NCI-H2107 treated with DMSO at 0.1 percent for 48 hours (cell line): ENCODE results near the gene ABCD2.
A peak's percentile ranks its signal among the peaks of the same experiment; 100 is the strongest.
"Not testable (repeated sequence)": the region's sequence is repeated elsewhere in the genome, so short reads cannot be mapped to it uniquely, and the experiment has no call there.

ENCODE experiments used
- DNase-seq: peaks from one replicate; lab custom pipeline; 2025; ENCODE audit not compliant: unreplicated experiment; lab: John Stamatoyannopoulos, UW

ABCD2 gene

DNA sequence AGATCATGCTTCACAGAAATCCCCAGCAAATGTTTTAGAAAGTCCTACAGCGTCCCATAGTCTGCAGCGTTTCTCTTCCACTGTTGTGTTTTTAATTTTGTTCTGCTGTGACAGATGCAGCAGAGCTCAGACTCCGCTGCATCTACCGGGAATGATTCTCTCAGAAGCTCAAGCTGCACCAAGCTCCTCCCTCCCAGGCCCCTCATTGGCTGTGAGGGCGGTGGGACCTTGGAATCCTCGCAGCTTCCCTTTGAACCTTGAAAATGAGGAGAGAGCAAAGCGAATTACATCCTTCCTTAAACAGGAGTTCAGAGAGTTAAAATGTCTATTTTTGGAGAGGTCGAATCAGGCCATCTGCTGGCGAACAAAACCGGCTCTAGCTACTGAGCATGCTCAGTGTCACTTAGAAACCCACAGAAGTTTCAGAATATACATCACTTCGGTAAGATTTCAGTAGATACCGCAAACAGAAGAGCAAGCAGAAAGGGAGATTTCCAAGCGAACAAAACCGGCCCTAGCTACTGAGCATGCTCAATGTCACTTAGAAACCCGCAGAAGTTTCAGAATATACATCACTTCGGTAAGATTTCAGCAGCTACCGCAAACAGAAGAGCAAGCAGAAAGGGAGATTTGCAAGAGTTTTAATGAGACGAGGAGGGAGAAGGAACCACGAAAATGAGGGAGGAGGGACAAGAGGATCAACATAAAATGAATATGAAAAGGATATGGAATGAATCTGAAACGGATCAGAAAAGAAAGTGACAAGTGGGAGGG lies at the start of gene ABCD2:
ABCD2 (minus strand) TSS at position 144 of the 774 bp plus-strand sequence. CDS start 188 bp downstream, outside the sequence.
- DNase-seq = peak; percentile 22

DNA sequence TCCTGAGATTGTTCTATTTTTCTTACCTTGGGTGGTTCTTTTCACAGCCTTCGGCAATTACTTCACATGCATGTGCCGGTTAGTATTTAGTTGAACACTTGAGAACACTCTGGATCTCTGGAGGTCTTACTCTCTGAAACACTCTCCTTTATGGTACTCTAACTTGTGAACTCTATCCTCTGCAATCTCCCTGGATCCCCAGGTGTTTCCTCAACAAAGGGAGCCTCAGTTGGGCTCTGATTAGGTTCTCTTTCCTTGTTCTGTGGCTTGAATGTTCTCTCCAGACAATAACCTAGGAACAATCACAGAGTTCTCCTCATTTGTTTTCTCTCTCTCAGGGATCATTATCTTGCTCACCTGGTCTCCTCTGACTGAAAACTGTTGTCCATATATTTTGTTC lies 40.5 kb upstream of the ABCD2 start:
- DNase-seq = no peak

DNA sequence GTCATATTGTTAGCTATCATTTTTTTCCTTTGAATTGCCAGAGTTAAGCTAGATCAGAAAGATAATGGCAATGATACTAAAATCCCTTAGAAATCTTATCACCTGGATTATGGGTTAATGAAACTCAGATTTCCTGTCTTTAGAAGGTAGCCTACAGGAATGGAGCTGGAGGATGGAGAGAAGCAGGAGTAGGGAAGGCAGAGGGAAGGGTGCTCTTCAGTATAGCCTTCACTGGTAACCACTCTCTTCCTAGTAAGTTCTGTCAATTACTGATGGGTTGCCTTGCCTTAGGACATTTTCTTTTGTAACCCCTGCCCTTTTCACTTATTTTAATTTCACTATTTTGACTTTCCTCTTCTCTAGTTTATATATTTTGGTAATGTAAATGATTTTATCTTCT lies 27.8 kb upstream of the ABCD2 start:
- DNase-seq = no peak

DNA sequence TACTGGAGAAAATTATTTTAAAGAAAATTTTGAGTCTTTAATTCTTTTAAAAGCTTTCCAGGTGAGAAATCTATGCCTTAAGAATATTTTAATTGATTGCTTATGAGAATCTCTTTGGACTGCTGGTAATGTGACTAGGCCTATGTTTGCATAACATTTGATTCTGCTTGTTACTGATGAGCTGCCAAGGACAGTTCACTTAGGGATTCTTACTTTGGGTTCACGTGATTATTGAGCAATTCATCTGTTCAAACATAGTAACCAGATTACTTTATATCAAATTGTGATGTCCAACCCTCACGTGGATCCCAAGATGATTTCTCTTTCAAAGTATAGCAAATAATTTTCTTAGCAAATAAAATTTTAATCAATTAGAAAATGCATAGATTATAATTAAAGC lies 27.4 kb upstream of the ABCD2 start:
- DNase-seq = no peak

DNA sequence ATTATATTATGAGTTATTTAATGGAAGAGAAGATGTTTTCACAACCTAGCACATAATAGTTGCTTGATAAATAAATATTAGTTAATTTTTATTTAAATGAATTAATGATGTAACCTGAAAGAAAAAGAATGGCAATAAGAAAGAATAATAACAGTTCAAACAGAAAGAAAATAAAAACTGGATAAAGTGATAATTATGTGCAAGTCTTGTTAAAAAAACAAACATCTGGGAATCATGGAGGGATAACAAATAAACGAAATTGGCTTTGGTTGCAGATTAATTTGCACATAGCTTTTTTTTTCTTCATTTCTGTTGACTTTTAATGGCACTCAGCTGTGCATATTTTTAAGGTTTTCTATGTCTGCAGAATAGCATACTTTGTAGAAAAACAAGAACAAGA lies 23.4 kb upstream of the ABCD2 start:
- DNase-seq = no peak

DNA sequence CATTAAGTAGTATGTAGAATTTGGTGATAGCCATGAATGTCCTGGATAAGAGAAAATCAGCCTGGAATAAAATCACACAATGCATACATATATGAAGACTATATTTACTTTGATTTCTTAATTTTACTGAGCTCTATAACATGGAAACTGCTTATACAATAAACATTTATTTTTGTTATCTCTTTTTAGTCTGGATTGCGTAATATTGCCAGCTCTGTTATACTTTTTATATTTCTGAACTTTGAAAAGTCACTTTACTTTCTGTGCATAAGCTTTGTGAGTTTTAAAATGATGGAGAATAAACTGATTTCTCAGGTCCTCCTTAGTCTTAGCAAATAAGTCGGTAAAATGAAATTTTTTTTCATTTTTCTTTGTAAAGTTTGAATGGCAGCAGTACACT lies 19.2 kb upstream of the ABCD2 start:
- no peak for DNase-seq

DNA sequence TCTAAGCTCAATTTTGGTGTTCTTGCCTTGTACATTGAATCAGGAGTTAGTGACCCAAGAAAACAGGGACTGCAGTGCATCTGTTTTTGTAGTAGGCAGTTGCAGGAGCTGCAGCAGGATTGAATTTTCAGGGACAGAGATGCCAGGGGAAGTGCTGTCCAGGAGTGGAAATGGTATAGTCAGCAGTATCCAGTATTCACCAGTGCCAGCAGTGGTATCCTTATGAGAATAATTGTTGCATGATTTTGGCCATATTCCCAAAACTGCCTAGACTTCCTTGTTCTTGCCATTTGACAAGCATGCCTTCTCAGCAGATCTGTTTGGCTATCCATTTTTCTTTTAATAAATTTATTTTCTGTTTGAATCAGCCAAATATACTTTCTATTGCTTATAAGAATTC lies 18.6 kb upstream of the ABCD2 start:
- no peak for DNase-seq

DNA sequence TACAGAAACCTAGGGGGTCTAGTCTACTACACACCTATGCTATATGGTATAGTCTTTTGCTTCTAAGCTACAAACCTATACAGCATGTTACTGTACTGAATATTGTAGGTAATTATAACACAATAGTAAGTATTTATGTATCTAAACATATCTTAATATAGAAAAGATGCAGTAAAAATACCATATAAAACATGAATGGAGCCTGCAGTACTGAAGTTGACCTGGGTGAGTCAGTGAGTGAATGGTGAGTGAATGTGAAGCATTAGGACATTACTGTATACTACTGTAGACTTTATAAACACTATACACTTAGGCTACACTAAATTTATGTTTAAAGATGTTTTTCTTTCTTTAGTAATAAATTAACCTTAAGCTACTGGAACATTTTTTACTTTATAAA lies 13.1 kb upstream of the ABCD2 start:
- DNase-seq = no peak

DNA sequence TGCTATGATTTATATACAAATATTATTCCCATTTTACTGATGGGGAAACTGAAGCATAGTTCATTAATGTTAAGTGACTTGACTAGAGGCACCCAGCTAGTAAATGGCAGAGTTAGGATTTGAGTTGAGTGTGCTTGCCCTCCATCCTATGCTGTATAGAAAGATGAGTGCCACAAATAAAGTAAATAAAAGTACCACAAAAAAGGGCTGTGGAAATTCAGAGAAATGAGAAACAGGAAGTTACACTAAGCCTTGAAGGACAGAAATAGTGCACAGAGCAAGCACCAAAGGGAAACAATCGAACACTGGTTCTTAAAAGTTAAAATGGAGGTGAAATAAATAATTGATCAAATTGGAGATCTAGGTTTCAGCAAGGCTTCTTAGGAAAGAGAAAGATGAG lies 9.2 kb upstream of the ABCD2 start:
- DNase-seq = no peak

DNA sequence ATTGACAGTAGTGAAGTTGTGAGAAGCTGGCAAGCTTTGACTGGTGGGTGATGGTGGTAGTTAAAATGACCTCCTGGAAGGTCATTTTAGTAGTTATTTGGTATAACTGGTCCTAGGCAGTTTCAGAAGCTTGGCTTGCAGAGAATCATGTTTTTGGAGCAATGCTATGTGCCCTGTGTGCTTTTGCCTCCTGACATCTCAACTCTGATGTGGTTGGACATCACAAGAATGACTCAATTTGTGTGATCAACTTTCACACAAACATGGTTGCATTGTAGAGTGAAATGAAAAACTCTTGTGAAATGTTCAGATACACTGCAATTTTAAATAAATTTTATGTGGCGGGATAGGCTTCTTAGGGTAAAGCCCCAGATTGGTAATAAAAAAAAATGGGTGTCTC lies 8.3 kb upstream of the ABCD2 start:
- DNase-seq = no peak

DNA sequence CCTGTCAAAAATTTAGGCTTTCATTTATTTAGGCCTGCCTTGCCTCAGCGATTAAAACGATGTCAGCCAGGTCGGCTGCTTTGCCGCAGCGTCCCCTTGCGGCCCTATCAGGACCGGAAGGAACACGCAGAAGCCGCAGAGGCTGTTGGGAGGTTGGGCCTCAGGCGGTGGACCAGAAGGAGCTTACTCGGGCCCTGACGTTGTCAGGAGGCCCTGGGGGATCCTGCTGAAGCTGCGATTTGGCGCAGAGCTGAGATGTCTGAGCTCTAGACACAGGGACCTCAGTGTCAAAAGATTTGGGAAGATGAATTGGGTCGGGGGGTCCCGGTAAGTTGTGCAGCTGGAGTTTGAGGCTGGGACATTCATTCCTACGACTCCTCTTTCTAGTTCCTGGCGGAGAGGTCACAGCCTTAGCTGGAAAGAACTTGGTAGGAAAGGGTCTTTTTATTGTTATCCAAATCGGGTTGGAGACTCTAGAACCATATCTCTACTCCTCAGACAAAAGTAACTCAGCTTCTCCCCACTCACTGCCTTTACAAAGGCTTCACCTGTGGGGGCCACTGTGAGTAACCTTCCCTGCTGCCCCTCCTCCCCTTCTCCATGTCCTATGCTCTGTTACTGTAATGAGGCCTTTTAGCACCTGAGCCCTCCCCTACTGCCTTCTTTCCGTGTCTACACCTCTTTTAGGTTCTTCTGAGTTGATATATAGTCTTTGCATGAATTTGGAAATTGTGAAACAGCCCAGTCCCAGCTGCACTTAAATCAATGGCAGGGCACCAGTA lies 6.6 kb upstream of the ABCD2 start:
- no peak for DNase-seq

DNA sequence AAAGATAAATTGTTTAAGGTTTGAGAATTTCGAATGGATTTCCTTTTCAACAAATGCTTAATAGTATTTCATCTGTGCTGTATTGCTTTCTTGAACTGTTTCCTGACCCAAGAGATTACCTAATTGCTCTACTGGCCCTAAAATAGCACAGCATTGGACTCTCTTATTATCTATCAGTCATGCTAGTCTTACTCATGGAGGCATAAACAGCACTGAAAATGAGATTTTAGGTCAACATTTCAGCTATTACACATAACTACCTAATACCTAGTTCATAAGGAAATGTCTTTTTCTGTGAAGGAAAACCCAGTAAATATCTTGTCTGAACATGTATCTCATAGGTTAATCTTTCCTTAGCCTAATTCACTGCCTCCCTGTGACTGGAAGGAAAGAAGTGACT lies 4.3 kb upstream of the ABCD2 start:
- DNase-seq = no peak

DNA sequence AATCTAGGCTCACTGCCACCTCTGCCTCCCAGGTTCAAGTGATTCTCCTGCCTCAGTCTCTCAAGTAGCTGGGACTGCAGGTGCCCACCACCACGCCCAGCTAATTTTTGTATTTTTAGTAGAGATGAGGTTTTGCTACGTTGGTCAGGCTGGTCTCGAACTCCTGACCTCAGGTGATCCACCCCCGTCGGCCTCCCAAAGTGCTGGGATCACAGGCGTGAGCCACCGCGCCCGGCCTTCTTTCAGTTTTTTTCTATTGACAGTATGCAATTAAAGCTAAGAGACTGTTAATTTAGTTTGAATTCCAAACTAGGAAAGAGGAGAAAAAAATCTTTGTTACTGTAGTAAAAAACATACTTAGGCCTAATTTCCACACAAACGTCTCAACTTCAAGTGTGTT lies 3.6 kb upstream of the ABCD2 start:
- not testable (repeated sequence) for DNase-seq

DNA sequence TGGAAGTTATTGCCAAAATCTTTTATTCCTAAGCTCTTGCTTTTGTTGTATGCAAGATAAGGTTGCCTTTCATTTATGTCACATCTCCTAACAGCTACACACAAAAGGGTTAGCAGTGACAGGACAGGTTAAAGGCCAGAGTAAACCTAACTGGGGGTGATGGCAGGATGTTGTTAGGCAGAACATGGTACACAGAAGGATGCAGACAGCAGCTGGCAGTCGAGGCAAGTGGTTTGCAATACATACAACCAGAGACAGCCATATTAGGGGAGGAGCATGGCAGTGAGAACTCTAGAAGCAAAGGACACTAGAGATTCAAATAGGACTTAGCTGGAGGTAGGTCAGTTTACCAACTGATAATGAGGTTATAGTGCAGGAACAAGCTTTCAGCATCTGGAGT lies 2.7 kb upstream of the ABCD2 start:
- DNase-seq = no peak

DNA sequence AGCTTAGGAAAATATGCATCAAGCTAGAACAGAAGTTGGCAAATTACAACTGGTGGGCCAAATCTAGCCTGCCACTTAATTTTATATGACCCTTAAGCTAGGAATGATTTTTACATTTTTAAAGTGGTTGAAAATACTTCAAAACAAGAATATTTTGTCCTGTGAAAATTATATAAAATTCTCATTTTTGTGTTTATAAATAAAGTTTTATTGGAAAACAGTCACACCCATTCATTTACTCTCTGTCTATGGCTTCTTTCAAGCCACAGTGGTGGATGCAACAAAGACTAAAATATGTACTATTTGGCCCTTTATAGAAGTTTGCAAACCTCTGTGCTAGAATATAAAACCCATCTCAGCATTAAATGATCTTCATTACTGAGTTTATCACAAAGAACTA lies 2.1 kb upstream of the ABCD2 start:
- no peak for DNase-seq

DNA sequence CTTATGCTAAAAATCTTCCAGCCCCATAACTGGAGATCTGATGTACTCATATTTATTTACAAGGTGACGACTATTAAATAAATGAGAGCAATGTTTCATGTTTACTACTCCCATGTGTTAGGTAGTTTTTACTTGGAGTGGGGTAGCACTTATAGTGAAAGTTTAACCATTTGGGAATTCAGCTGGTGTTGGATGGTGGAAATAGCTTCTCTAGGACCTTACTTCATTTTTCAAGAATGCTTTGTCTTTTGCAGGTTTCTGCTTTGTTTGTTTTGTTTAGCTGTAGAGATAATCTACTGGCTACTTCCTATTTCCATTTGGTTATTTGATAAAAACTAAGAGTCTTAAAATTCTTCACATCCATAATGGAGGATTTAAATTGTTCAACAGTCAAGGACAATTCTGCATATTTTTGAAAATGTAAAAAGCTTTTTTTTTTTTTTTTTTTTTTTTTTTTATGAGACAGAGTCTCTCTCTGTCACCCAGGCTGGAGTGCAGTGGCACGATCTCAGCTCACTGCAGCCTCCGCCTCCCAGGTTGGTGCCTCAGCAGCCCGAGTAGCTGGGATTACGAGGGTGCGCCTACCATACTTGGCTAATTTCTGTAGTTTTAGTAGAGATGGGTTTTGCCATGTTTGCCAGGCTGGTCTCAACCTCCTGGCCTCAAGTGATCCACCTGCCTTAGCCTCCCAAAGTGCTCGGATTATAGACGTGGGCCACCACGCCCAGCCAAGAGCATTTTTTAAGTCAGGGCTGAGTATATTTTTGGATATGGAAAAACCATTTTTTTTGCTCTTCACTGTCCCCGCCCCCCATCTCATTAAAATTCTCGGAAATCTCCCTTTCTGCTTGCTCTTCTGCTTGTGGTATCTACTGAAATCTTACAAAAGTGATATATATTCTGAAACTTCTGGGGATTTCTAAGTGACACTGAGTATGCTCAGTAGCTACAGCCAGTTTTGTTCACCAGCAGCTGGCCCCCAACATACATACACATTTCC lies 1.4 kb upstream of the ABCD2 start:
- no peak for DNase-seq

DNA sequence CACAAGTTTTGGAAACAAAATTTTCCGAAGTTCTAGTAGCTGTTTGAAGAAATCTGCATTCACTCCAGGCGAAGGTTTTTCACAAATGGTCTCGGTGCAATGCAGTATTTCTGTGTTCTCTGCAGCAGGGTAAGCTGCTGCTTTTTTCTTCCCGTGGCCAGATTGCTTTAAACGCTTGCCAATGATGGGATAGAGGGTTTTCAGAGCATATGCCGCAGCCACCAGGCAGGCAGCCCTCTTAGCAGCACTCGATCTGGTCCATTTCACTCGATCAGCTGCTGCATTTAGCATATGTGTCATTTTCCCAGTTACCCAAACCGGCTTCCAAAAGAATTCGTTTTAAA lies 315 bp downstream of the ABCD2 start:
- no peak for DNase-seq

DNA sequence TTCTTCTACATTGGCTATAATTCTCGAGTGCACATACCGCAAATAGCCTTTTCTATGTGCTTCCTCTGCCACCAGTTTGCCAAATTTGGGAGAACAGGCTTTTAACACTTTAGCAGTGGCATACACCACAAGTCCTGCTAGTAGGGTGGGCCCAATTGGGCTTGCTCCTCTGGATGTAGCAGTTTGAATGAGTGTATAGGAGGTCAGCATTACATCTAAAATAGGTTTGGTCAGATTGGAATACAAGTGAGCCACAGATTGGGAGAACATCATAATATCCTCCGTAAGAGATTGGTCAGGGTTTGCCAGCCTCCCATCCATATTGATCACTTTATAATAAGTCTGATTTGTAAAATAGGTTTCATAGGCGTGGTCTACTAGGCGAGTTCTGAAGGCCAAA lies 902 bp downstream of the ABCD2 start:
- DNase-seq = no peak

DNA sequence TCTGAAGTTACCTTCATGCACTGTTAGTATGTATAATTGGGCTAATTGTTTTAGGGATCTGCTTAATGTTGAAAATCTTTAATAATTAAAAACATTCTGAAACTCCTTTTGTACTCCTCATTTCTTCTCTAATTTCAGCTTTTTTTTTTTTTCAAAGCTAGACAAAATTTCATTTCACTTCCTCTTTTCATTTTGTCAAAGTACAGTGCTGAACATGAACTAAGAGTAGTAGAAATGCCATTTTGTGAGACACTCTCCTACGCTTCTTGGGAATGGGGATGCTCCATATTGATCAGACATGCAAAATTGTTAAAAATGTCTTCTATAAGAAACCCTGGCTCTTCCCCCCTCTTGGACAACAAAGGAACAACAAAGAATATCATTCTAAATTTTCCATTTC lies 1.7 kb downstream of the ABCD2 start:
- no peak for DNase-seq

DNA sequence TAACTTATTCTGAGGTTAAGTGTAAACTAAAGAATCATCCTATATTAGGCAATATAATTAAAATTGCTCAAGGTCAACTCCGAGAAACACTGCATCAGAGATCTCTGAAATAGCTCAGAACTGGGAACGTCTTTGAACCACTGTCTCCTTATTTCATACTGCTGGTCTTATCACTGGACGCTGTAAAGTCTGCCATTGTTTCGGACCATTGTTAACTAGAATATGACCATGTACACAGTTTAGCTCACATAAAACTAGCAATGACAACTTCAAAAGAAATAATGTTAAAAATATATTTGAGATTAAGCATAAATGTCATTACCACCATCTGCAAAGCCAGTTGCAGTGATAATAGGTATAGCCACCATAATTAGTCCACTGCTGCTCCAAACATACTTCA lies 2.9 kb downstream of the ABCD2 start:
- no peak for DNase-seq

DNA sequence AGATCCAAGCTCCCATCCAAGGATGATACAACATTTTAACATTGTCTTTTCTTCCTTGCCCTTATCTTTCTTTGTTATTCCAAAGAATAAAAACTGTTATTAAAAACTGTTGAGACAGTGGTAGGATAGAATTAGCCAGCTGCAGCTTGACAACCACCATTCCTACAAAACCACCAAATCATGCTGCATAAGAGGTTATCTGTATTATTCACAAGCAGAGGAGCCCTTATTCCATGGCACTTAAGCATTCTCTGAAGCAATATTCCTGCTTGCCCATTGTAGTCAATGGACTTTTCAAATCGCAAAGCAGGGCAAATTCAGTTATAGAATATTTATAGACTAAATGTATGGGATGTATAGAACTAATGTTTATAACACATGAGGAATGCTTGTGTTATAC lies 3.4 kb downstream of the ABCD2 start:
- DNase-seq = no peak

DNA sequence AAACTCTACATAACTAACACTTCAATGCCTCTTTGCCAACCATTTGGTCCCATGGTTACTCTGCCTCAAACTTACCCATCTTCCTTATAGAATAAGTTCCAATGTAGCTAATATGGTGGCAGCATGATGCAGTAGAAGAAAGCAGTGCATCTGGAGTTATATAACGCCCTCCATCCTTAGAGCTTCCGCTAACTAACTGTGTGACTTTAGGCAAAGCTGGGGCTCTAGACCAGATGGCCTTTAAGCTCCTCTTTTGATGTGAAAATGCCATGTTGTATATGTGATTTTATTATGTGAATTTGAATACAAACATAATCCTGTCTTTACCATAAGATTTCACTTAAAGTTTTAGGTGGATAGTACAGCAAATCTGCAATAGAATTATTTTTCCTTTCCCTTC lies 6.1 kb downstream of the ABCD2 start:
- DNase-seq = no peak
